ENCODE data around the gene ZCCHC4.

DNA sequence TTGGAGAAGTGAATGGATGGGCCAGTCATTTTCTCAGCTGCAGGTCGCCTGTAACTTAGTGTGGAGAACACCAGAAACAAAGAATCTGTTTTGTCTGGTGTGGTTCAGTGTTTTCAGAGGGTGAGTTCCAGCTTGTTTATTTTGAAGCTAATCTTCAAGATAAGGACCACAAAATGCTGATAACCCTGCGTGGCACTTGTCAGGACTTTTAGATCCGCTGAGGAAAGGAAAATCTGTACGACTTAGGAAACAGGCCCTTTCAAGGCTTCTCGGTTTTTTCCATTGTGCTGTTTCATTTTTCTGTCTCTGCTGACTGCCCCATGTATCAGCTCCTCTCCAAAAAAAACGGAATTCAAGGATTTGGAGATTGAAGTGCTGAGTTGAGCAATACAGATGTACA is 55.7 kb downstream of the ZCCHC4 start:
- no peak for TF ChIP-seq ZFX (IDR thresholded peaks at IDR 0.05)
- TF ChIP-seq POLR2A (IDR thresholded peaks at IDR 0.05; ENCODE audit: borderline replicate concordance, extremely low read depth, insufficient read depth, insufficient read length), result no peak
- TF ChIP-seq, protein P1, sequence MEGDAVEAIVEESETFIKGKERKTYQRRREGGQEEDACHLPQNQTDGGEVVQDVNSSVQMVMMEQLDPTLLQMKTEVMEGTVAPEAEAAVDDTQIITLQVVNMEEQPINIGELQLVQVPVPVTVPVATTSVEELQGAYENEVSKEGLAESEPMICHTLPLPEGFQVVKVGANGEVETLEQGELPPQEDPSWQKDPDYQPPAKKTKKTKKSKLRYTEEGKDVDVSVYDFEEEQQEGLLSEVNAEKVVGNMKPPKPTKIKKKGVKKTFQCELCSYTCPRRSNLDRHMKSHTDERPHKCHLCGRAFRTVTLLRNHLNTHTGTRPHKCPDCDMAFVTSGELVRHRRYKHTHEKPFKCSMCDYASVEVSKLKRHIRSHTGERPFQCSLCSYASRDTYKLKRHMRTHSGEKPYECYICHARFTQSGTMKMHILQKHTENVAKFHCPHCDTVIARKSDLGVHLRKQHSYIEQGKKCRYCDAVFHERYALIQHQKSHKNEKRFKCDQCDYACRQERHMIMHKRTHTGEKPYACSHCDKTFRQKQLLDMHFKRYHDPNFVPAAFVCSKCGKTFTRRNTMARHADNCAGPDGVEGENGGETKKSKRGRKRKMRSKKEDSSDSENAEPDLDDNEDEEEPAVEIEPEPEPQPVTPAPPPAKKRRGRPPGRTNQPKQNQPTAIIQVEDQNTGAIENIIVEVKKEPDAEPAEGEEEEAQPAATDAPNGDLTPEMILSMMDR (IDR thresholded peaks at IDR 0.05 in 2 of 3, conservative IDR thresholded peaks at IDR 0.05 in 1 of 3; ENCODE audit: borderline replicate concordance in 1 of 3, insufficient read depth in 1 of 3, low read depth in 2 of 3, low read length in 2 of 3), result no peak
- TF ChIP-seq, protein P2, sequence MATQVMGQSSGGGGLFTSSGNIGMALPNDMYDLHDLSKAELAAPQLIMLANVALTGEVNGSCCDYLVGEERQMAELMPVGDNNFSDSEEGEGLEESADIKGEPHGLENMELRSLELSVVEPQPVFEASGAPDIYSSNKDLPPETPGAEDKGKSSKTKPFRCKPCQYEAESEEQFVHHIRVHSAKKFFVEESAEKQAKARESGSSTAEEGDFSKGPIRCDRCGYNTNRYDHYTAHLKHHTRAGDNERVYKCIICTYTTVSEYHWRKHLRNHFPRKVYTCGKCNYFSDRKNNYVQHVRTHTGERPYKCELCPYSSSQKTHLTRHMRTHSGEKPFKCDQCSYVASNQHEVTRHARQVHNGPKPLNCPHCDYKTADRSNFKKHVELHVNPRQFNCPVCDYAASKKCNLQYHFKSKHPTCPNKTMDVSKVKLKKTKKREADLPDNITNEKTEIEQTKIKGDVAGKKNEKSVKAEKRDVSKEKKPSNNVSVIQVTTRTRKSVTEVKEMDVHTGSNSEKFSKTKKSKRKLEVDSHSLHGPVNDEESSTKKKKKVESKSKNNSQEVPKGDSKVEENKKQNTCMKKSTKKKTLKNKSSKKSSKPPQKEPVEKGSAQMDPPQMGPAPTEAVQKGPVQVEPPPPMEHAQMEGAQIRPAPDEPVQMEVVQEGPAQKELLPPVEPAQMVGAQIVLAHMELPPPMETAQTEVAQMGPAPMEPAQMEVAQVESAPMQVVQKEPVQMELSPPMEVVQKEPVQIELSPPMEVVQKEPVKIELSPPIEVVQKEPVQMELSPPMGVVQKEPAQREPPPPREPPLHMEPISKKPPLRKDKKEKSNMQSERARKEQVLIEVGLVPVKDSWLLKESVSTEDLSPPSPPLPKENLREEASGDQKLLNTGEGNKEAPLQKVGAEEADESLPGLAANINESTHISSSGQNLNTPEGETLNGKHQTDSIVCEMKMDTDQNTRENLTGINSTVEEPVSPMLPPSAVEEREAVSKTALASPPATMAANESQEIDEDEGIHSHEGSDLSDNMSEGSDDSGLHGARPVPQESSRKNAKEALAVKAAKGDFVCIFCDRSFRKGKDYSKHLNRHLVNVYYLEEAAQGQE (IDR thresholded peaks at IDR 0.05; ENCODE audit: low read depth), result no peak
- TF ChIP-seq POLR2AphosphoS5 (IDR thresholded peaks at IDR 0.05; ENCODE audit: low read depth, low read length), result no peak
- TF ChIP-seq, protein P3, sequence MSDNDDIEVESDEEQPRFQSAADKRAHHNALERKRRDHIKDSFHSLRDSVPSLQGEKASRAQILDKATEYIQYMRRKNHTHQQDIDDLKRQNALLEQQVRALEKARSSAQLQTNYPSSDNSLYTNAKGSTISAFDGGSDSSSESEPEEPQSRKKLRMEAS (IDR thresholded peaks at IDR 0.05), result no peak
- TF ChIP-seq CBX3 (IDR thresholded peaks at IDR 0.05; ENCODE audit: low read depth), result no peak
- no peak for TF ChIP-seq TCF7L2 (IDR thresholded peaks at IDR 0.05; ENCODE audit: borderline replicate concordance, extremely low read depth, insufficient read depth, insufficient read length)
- TF ChIP-seq CEBPB (IDR thresholded peaks at IDR 0.05; ENCODE audit: low read depth), result no peak
